Right lobe of liver (tissue), 4 donors: Measurements from ENCODE around the gene LBHD1.

Source experiments
- CTCF ChIP-seq, 4 donors: fragments of 200-600 bp in 3 of 4; fragments of 450-650 bp in 1 of 4; IDR thresholded peaks; one replicate each; pipeline versions ENCODE4 v1.5.1 to v1.8.0; 2016 to 2022; ENCODE audit warnings: antibody characterized with exemption in 4 of 4, mild to moderate bottlenecking in 2 of 4
- POLR2A ChIP-seq: fragments of 450-650 bp; IDR thresholded peaks from one replicate; pipeline ENCODE4 v1.6.1; 2017; ENCODE audit warnings: antibody characterized with exemption, mild to moderate bottlenecking
- donor health status: DM: no; HTN: no; CAD: no.
- donor health status: DM: no; HTN: no; CAD: no.
- donor health status: DM: no; HTN: yes; CAD: no.

- TF ChIP-seq CTCF (IDR thresholded peaks at IDR 0.05) (no peak), POLR2A (no peak)
Observed at GRCh38 chr11:62622476-62623089, 49.5 kb downstream of the LBHD1 start.
